Measurements from ENCODE around the gene CCDC197. TPM values are rescaled to one million over a fixed set of nuclear protein-coding genes. Genes with fewer than 3 reads are reported as not detected.

Gene CCDC197
- total RNA-seq, 1 donor from 2014 or later, result not detected

- DNase-seq (ENCODE audit: low spot score), result no peak
Measured at GRCh38 chr14:94025720-94026119, 28.6 kb downstream of the CCDC197 start.

DNA sequence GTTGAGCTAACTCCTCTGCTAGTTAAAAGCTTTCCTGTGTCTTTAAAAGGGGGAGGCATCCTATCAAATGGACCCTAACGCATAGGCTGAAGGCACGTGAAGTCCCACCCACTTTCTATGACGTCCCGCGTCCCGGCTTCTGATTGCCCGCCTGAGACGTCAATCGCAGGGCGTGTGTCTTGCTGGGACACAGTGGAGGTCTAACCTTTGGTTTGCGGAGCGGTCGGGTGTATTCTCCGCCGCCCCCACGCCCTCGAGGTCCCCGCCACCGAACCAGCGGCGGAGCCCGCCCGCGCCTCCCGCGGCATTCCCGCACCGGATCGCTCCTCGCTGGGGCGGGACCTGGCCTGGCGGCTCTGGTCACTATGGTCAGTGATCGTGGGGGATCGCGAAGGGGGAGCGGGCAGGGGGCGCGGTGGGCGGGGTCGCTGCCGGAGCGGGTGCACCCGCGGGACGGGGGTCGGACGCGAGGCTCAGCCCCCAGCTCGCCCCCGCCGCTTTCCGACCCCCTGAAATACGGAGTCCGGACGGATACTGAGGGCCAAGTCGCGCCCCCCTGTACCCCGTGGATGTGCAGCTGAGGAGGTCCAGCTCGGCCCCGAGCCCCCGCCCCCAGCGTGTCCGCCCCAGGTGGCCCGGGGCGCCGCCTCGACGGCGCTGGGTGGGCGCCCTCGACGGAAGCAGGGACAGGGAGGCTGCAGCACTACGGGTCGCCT, 29.2 kb downstream of the CCDC197 start, which contains the start of gene OTUB2:
Gene OTUB2, plus strand, starts transcription at position 168 of the 716 bp plus-strand sequence. Its CDS starts 198 bp downstream, at position 366.
- DNase-seq (ENCODE audit: low spot score), result peak; percentile 99

DNA sequence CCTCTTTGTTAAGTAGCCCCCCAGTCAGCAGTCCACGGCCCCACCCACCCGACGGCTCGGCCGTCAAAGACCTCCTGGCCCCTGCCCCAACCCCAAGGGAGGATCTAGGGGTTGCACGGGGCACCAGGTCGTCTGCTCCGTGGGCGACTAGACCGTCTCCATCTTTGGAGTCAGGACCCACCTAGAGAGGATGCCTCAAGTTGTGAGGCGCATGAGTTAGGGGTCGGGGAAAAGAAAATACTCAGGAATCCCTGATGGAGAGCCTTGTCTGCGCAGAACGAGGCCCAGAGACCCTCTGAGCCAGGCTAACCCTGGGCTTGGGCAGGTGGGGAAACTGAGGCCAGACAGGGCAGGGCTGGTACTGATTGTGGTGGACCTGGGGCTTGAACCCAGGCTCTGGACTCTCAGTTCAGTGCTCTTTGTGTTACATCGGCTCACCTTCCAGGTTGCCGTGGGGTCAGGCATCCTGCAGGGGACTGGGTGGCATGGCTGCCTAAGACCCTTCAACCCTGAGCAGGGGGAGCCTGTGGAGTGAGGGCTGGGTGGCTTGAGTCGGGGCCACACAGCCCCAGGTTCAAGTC, 29.9 kb downstream of the CCDC197 start:
- no peak for DNase-seq (ENCODE audit: low spot score)

GRCh38 chr14:94027566-94028449, 30.7 kb downstream of the CCDC197 start:
- no peak for DNase-seq (ENCODE audit: low spot score)

DNA sequence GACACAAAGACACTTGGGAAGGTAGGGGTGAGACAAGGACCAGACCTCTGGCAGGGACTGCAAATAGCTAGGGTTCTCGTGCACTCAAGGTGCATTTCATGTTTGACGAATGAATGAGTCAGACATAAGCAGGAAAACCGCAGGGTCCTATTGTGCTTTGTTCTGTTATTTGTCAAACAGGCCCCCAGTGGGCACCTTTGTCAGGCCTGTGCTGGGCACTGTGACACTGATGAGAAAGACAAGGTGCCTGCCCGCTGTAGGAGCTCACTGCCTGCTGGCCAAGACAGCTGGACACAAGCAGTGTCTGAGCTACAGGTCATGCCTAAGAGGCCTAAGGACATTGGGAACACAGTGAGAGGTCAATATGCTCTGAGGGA, 31.3 kb downstream of the CCDC197 start:
- no peak for DNase-seq (ENCODE audit: low spot score)

GRCh38 chr14:94029265-94029664, 32.2 kb downstream of the CCDC197 start:
- no peak for DNase-seq (ENCODE audit: low spot score)

DNA sequence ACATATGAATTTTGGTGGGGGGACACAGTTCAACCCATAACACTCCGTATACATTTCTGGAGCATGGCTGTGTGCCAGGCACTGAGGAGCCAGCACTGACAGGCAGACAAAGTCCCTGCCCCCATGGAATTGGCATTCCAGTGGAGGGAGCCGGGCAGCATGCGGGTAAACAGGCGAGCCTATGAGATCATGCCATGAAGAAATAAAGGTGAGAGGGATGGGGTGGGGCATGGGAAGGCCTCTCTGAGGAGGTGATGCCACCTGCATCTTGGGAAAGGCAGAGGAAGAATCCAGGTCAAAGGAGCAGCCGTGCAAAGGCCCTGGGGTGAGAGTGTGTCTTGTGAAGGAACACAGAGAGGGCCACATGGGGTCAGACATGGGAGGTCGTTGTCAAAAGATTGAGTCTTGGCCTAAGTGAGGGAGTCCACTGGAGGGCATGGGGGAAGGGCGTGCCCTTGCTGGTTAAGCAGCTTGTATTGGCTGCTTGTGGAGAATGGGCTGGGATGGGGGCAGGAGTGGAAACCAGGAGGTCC, 32.6 kb downstream of the CCDC197 start:
- DNase-seq (ENCODE audit: low spot score), result no peak

DNA sequence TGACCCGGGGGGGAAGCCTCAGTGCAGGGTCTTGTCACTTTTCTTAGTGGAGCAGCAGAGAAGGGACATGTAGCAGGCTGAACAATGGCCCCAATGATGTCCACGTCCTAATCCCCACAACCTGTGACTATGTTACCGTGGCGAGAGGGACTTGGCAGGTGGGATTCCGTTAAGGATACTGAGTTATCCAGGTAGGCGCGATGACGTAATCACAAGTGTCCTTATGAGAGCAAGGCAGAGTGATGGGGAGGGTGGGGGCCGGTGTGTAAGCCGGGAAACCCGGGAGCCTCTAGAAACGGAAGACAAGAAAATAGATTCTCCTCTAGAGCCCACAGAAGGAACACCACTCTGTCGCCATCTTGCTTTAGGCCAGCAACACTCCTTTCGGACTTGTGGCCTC, 33.5 kb downstream of the CCDC197 start:
- no peak for DNase-seq (ENCODE audit: low spot score)

DNA sequence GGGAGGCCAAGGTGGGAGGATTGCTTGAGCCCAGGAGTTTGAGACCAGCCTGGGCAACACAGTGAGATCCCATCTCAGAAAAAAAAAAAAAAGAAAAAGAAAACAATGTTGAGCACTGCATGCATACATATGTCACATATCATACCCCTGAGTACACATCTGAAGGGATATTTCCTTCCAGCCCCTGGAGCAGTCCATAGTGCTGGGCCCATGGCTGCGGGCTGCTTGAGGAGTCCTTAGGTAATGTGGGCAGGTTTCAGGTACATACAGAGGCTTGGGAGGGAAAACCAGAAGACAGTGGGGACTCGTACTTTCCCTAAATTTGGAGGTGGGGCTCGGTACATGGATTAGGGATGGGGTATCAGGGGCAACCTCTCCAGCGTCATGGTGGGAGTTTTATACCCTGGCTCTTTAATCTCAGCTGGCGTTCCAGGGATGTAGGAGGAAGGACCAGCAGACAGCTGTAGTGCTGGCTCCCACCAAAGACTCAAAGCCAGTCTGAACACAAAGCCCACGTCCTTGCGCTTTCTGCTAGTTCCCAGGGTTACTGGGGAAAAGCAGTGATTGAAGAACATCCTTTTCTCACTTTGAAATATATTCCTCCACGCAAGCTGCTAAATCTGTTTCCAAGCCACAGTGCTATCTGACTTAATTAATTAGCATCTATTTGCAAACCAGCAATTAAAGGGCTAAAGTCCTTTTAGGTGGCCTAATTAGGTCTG, 34.2 kb downstream of the CCDC197 start:
- no peak for DNase-seq (ENCODE audit: low spot score)

GRCh38 chr14:94031883-94032279, 34.8 kb downstream of the CCDC197 start:
- DNase-seq (ENCODE audit: low spot score), result no peak

DNA sequence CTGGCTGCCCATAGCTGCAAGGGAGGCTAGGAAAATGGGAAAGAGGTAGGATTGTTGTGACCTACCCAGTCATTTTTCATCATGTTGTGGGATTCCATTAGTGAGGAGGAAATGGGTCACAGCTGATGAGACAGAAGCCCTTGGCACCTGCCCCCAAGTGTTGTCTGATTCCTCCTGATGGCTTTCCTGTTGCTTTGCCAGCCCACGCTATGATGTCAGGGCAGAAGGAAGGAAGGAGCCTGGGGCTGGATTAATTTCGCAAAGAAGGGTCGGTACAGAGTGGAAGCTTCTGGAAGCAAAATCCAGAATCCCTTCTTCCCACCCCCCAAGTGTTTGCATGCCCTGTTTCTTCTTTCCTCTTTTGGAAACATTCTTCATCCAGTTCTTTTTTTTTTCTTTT, 37.8 kb downstream of the CCDC197 start:
- DNase-seq (ENCODE audit: low spot score), result no peak

DNA sequence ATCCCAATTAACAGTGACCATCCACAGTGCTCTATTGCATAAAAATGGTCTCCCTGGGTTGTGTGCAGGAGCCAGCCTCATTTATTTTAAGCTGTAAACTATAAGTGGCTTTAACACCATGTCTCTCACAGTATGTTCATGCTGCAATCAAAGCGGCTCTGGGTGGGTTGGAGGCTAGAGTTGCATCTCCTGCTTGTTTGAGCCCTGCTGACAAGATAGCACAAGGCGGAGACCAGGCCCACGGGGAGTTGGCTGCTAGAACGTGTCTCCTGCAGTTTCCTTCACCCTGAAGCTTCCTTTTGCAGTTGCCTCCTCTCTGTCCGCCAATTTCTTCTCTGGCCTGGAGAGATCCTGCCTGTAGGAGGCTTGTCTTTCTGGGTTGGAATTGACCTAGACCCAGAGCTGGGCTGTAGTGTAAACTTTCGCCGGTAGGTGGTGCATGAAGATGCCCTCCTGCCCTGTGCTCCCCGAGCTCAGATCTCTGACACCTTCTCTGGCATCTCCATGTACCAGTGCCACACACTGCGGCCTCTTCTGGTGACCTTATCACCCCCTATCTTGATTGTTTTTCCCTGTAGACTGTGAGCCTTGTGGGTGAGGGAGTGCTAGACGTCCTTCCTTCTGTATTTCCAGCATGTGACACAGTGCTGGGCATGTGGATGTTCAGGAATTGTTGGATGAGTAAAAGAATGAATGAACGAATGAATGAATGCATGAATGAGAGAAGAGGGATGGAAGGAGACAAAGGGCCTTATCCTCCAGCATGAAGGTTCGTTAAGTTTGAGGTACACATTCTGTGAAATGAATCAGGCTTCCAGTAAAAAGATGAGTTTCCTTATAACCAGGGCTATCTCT, 39.4 kb downstream of the CCDC197 start:
- DNase-seq (ENCODE audit: low spot score), result peak; percentile 72

- DNase-seq (ENCODE audit: low spot score), result no peak
Measured at GRCh38 chr14:94037954-94038353, 40.9 kb downstream of the CCDC197 start.

DNA sequence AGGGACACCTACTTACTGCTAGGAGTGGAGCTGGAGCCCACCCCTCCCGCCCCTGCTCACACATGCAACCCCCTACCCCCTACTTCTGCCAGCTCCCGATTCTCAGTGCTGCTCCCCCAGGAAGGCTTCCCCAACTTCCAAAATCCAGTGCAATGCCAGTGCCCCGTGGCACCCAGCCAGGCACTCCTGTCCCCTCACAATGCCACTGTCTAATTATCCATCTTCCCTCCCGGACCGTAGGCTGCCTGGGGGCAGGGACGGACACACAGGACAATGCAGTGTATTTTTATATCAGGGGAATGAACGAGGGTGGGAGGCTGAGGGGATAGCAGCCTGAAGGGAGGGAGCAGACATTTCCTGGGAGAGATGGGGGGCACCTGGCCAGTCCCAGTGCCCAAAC, 41.4 kb downstream of the CCDC197 start:
- no peak for DNase-seq (ENCODE audit: low spot score)

GRCh38 chr14:94038921-94039629, 42.0 kb downstream of the CCDC197 start:
- DNase-seq (ENCODE audit: low spot score), result no peak

DNA sequence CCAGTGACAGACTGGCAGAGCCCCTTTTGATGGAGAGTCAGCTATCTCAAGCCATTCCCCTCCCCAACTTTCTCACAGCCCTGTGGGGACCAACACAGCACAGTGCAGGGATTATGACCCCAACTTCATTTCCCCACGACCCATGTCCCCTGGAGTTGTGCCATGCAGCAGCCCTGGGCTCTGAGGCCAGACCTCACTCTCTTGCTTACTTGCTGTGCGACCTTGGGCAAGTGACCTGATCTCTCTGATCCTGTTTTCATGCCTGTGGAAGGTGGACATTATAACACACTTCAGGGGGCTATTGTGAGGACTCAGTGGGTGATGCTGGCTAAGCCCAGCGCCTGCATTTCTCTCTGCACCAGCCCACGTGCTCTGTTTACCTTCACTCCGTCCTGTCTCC, 43.1 kb downstream of the CCDC197 start:
- DNase-seq (ENCODE audit: low spot score), result no peak

- no peak for DNase-seq (ENCODE audit: low spot score)
Measured at GRCh38 chr14:94040796-94041195, 43.7 kb downstream of the CCDC197 start.

- no peak for DNase-seq (ENCODE audit: low spot score)
Measured at GRCh38 chr14:94041551-94042346, 44.6 kb downstream of the CCDC197 start.

DNA sequence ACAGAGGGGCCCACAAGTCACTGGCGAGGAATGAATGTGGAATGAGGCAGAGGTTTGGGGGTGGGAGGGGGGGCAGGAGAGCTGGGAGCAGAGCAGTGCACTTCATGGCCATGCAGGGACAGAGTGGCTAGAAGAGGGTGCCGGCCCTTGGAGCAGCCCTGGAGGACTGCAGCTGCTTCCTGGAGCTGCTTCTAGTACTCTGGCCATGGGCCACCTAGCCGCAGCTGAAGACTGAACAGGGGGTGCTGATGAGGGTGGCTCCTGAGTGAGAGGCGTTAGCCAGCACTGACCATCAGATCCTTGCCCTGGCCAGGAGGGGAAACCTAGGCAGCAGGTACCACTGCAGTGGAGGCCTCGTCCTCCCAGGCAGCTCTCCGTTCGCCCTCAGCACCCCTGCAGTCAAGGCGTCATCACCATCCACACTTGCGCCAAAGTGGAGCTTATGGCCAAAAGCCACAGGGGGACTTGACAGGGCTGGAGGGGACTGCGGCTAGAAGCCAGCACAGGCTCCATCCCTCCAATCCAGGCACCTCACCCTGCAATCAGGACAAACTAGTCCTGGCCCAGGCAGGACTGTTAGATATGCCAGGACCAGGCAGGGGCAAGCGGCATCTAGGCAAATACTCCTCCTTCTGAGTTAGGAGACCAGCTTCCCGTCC, 45.5 kb downstream of the CCDC197 start:
- no peak for DNase-seq (ENCODE audit: low spot score)
